ENCODE results near the gene ZCCHC2.

Gene ZCCHC2

GRCh38 chr18:62522504-62523254, at the start of gene ZCCHC2:
TSS of gene ZCCHC2 (plus strand) at chr18:62523025. CDS start at chr18:62523425, 400 bp downstream.
- no peak for TF ChIP-seq CTCF (IDR thresholded peaks at IDR 0.05; ENCODE audit: insufficient read depth, low read length, missing control alignments)
- ChIA-PET CTCF (interaction anchor here (1.3 to 1.7 kb wide), 4 partner anchors 12 to 97 kb away, joined by 3 to 8 read pairs (median 4); no protein-coding TSS in a partner anchor), POLR2A (interaction anchor here (0.6 kb wide), 1 partner anchor 135 kb away, joined by 3 read pairs; no protein-coding TSS in a partner anchor)
- peak within 1 kb of the TSS; percentile 78 for H3K4me3 ChIP-seq (ENCODE audit: low read depth, low read length)
- DNase-seq (ENCODE audit: low read depth, low spot score) = peak; percentile 79

- no peak for TF ChIP-seq CTCF (IDR thresholded peaks at IDR 0.05; ENCODE audit: insufficient read depth, low read length, missing control alignments)
- POLR2A ChIA-PET = no interaction called here
- no peak overlapping the region for H3K4me3 ChIP-seq (ENCODE audit: low read depth, low read length)
- DNase-seq (ENCODE audit: low read depth, low spot score) = no peak
- CTCF ChIA-PET = no interaction called here
Measured at GRCh38 chr18:62479574-62479973, 43.3 kb upstream of the ZCCHC2 start.

- POLR2A ChIA-PET = no interaction called here
Measured at GRCh38 chr18:62480927-62481326, 41.9 kb upstream of the ZCCHC2 start.

GRCh38 chr18:62484941-62485340, 37.9 kb upstream of the ZCCHC2 start:
- no peak overlapping the region for H3K4me3 ChIP-seq (ENCODE audit: low read depth, low read length)
- TF ChIP-seq CTCF (IDR thresholded peaks at IDR 0.05; ENCODE audit: insufficient read depth, low read length, missing control alignments) = no peak
- POLR2A ChIA-PET = no interaction called here
- no peak for DNase-seq (ENCODE audit: low read depth, low spot score)
- CTCF ChIA-PET = no interaction called here

More at GRCh38 chr18:62480927-62481326, 41.9 kb upstream of the ZCCHC2 start:
- H3K4me3 ChIP-seq (ENCODE audit: low read depth, low read length) = no peak overlapping the region
- DNase-seq (ENCODE audit: low read depth, low spot score) = no peak
- CTCF ChIA-PET = interaction anchor here (1.1 to 1.2 kb wide), 2 partner anchors 9 to 25 kb away, joined by 3 read pairs; no protein-coding TSS in a partner anchor
- no peak for TF ChIP-seq CTCF (IDR thresholded peaks at IDR 0.05; ENCODE audit: insufficient read depth, low read length, missing control alignments)

- DNase-seq (ENCODE audit: low read depth, low spot score) = peak; percentile 26
- POLR2A ChIA-PET = no interaction called here
- no peak for TF ChIP-seq CTCF (IDR thresholded peaks at IDR 0.05; ENCODE audit: insufficient read depth, low read length, missing control alignments)
- CTCF ChIA-PET = no interaction called here
- no peak overlapping the region for H3K4me3 ChIP-seq (ENCODE audit: low read depth, low read length)
Measured at GRCh38 chr18:62485684-62486083, 37.1 kb upstream of the ZCCHC2 start.

- H3K4me3 ChIP-seq (ENCODE audit: low read depth, low read length) = no peak overlapping the region
Measured at GRCh38 chr18:62486290-62486964, 36.4 kb upstream of the ZCCHC2 start.

More at GRCh38 chr18:62486290-62486964, 36.4 kb upstream of the ZCCHC2 start:
- TF ChIP-seq CTCF (IDR thresholded peaks at IDR 0.05; ENCODE audit: insufficient read depth, low read length, missing control alignments) = no peak
- CTCF ChIA-PET = no interaction called here
- POLR2A ChIA-PET = no interaction called here
- DNase-seq (ENCODE audit: low read depth, low spot score) = no peak
